ENCODE data around the gene ATP2B2.

- TF ChIP-seq SUZ12 (IDR thresholded peaks at IDR 0.05; ENCODE audit: extremely low read depth, insufficient read depth, insufficient read length) (no peak), ZNF274 (IDR thresholded peaks at IDR 0.05; ENCODE audit: low read depth, low read length) (no peak)
Observed at GRCh38 chr3:10377148-10377725, 128.1 kb downstream of the ATP2B2 start.
